ENCODE results near the gene NMB.

- TF ChIP-seq EP300 (IDR thresholded peaks at IDR 0.05) = no peak
- TF ChIP-seq, protein P1, sequence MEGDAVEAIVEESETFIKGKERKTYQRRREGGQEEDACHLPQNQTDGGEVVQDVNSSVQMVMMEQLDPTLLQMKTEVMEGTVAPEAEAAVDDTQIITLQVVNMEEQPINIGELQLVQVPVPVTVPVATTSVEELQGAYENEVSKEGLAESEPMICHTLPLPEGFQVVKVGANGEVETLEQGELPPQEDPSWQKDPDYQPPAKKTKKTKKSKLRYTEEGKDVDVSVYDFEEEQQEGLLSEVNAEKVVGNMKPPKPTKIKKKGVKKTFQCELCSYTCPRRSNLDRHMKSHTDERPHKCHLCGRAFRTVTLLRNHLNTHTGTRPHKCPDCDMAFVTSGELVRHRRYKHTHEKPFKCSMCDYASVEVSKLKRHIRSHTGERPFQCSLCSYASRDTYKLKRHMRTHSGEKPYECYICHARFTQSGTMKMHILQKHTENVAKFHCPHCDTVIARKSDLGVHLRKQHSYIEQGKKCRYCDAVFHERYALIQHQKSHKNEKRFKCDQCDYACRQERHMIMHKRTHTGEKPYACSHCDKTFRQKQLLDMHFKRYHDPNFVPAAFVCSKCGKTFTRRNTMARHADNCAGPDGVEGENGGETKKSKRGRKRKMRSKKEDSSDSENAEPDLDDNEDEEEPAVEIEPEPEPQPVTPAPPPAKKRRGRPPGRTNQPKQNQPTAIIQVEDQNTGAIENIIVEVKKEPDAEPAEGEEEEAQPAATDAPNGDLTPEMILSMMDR (IDR thresholded peaks at IDR 0.05) = peak in 5 of 7 experiments; percentile 33 to 62 (median 46)
Measured at GRCh38 chr15:84654689-84655453, 3.1 kb downstream of the NMB start.

Data from stomach (tissue), 4 donors.